Stomach (tissue), 9 donors: ENCODE measurements around the gene TECPR2. TPM values are rescaled to one million over a fixed set of nuclear protein-coding genes. Genes with fewer than 3 reads are reported as not detected.

Source experiments
- DNase-seq, 2 donors: peaks; one replicate each; pipeline versions ENCODE4 v3.0.0 to v3.0.0-alpha.2; 2013 to 2019
- H3K27ac ChIP-seq, 5 donors: fragments of 200-600 bp in 4 of 5; sonication (generic) in 4 of 5; one replicate each; pipeline ENCODE4 v1.5.1; 2013 to 2019; ENCODE audit warnings: mild to moderate bottlenecking in 1 of 5, moderate library complexity in 1 of 5
- H3K27me3 ChIP-seq, 3 donors: fragments of 200-600 bp; sonication (generic); one replicate each; pipeline ENCODE4 v1.5.1; 2017 to 2019; ENCODE audit warnings: mixed run types in 1 of 3
- H3K36me3 ChIP-seq, 4 donors: fragments of 200-600 bp; sonication (generic); 1 replicate in 3 of 4; 2 replicates in 1 of 4; pipeline ENCODE4 v1.5.1; 2016 to 2019
- H3K4me1 ChIP-seq, 4 donors: fragments of 200-600 bp; sonication (generic); one replicate each; pipeline ENCODE4 v1.5.1; 2016 to 2019
- H3K4me3 ChIP-seq, 4 donors: fragments of 200-600 bp; sonication (generic) in 3 of 4; one replicate each; pipeline ENCODE4 v1.5.1; 2016 to 2019; ENCODE audit warnings: mild to moderate bottlenecking in 1 of 4
- H3K9me3 ChIP-seq, 4 donors: fragments of 200-600 bp; sonication (generic); one replicate each; pipeline ENCODE4 v1.5.1; 2016 to 2019
- CTCF ChIP-seq, 7 experiments: fragments of 450-650 bp in 4 of 7; fragments of 200-600 bp in 3 of 7; sonication (generic) in 3 of 7; IDR thresholded peaks; one replicate each; pipeline ENCODE4 v1.5.1; 2016 to 2019; ENCODE audit warnings: antibody characterized with exemption in 7 of 7, control low read depth in 2 of 7, mild to moderate bottlenecking in 1 of 7
- EP300 ChIP-seq: sonication (generic); formaldehyde crosslinking; IDR thresholded peaks from one replicate; pipeline ENCODE4 v1.6.1; 2017; ENCODE audit warnings: antibody characterized with exemption
- POLR2A ChIP-seq, 4 donors: fragments of 450-650 bp; IDR thresholded peaks; one replicate each; pipeline ENCODE4 v1.6.1; 2016; ENCODE audit warnings: antibody characterized with exemption in 4 of 4, control low read depth in 2 of 4, mild to moderate bottlenecking in 1 of 4, moderate library complexity in 1 of 4
- POLR2AphosphoS5 ChIP-seq, 3 donors: sonication (generic); formaldehyde crosslinking; IDR thresholded peaks; one replicate each; pipeline ENCODE4 v1.6.1; 2016; ENCODE audit warnings: antibody characterized with exemption in 3 of 3
- WGBS, 5 donors: extraction: QIAGEN DNeasy Blood & Tissue Kit in 3 of 5; methylation state at CpG; one replicate each; pipeline versions ENCODE4 v1.1.5 to v1.1.7; 2013 to 2018; 5-methylcytosine and 5-hydroxymethylcytosine counted together
- intact Hi-C: fragments of 100-400 bp; cut with DNase I; formaldehyde crosslinking; loops from one replicate; pipeline ENCODE4 v1.15.1; 2023; ENCODE audit warnings: low total_unique reads
- polyA plus RNA-seq, 3 donors: library from polyadenylated mRNA; stranded (reverse); fragments of 200-250 nt; gene quantifications; one replicate each; pipeline ENCODE4 v1.2.3, GENCODE V29; 2013
- total RNA-seq, 5 donors: library from RNA; depleted of rRNA; stranded (reverse); fragments of >200 nt; gene quantifications; one replicate each; pipeline versions ENCODE4 v1.1.0 to v1.2.3, GENCODE V29; 2014 to 2016
- donor health status: healthy with polysubstance abuse.
- donor health status: Bipolar disorder and iron deficiency.
- donor health status: healthy.

Gene TECPR2
- total and polyA plus RNA-seq, 8 donors = 2.6 to 110 (median 11.1) TPM

GRCh38 chr14:102378830-102379229 lies 16.1 kb downstream of the TECPR2 start:
- no peak for DNase-seq
- Histone ChIP-seq H3K27ac (no peak overlapping the region), H3K4me1 (peaks cover 0 to 4% (median 0%) of the 10 kb centered on the region in 4 donors), H3K36me3 (peaks cover 14 to 62% (median 52%) of the 10 kb centered on the region in 4 donors), H3K27me3 (no peaks in the 10 kb centered on the region), H3K4me3 (no peak overlapping the region), H3K9me3 (no peaks in the 10 kb centered on the region)
- WGBS, 5 donors = 95 to 98% (median 97%) methylated on average over 9 of the region's 9 CpGs
- intact Hi-C loops = no loop called here
- TF ChIP-seq EP300 = no peak
- no peak for TF ChIP-seq CTCF (IDR thresholded peaks at IDR 0.05)

DNA sequence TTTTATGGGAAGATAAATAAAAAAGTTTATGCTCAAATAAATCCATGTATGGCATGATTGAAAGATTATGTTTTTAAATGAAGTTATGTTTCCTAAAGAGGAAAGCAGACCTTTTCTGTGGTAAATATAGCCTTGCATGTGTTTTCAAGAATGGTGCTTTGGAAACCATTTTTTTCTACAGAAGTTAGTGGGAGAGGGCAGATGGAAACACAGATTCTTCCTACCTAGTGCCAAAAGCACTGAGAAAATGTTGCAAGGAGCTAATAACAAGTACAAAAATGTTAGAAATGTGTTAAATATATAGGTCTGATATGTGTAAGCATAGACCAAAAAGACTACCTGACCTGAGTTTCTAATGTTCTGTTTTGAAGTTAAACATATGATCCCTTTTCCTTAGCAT lies 24.3 kb downstream of the TECPR2 start:
- Histone ChIP-seq H3K4me1 (peaks cover 0 to 17% (median 7%) of the 10 kb centered on the region in 4 donors), H3K4me3 (no peak overlapping the region), H3K9me3 (no peaks in the 10 kb centered on the region), H3K27me3 (no peaks in the 10 kb centered on the region), H3K36me3 (peaks cover 0 to 42% (median 26%) of the 10 kb centered on the region in 4 donors), H3K27ac (no peak overlapping the region)
- intact Hi-C loops = no loop called here
- no peak for DNase-seq
- TF ChIP-seq POLR2AphosphoS5 (IDR thresholded peaks at IDR 0.05) (no peak), EP300 (no peak), POLR2A (IDR thresholded peaks at IDR 0.05) (no peak), CTCF (IDR thresholded peaks at IDR 0.05) (no peak)

DNA sequence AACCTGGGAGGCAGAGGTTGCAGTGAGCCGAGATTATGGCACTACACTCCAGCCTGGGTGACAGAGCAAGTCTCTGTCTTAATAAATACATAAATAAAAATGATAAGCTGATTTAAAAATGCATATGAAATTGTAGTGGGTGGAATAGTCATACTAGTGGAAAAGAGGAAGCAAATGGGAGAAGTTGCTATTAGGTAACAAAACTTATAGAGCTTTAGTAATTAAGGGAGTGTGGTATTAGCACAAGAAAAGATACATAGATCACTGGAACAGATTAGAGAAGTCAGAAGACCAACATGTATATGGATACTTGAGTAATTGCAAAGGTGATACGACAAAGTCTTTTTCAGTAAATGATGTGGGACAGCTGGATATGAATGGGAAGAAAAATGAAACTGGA lies 26.5 kb downstream of the TECPR2 start:
- Histone ChIP-seq H3K4me1 (peaks cover 0 to 17% (median 7%) of the 10 kb centered on the region in 4 donors), H3K27ac (peak overlapping the region in 1 of 5 donors; percentile 6), H3K27me3 (no peaks in the 10 kb centered on the region), H3K4me3 (no peak overlapping the region), H3K9me3 (no peaks in the 10 kb centered on the region), H3K36me3 (peaks cover 0 to 26% (median 13%) of the 10 kb centered on the region in 4 donors)
- WGBS, 5 donors = 84 to 93% (median 89%) methylated on average over 2 of the region's 2 CpGs
- TF ChIP-seq CTCF (IDR thresholded peaks at IDR 0.05) = no peak
- no peak for TF ChIP-seq EP300
- TF ChIP-seq POLR2AphosphoS5 (IDR thresholded peaks at IDR 0.05) = no peak
- TF ChIP-seq POLR2A (IDR thresholded peaks at IDR 0.05) = no peak
- intact Hi-C loops = no loop called here
- no peak for DNase-seq

DNA sequence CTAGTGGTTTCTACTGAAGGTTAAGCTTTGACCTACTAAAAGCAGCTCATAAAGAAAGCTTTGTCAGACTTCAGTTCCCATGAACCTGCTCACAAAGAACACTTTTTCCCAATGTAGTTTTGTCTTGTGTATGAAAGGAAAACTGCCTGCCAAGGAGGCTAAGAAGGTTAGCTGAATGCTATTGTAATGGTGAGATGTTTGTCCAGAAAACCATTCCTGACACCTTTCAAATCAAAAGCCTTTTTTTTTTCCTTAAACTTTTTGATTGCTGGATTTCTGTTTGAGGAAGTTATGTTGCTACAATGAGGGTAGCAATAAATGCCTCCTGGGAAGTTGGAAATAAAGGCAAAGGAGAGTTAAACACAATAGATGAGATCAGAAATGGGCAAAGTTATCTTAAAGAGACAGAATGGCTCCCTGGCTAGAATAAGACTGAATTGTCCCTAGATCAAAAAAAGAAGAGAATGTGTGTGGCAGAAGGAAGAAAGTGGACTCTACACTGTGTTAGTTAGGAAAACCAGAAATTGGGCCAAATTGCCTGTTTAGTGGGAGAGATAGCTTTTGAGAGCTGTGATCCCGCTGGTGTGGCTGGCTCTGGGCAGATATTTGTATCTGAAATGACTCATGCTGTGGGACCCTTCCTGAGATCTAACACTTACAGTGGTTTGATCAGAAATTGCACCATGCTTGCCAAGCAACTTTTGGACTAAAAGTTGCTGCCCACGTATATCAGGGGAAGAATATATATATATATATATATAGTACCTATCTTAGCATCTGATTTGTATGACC lies 27.5 kb downstream of the TECPR2 start:
- H3K4me3 ChIP-seq = no peak overlapping the region
- peak overlapping the region in 2 of 5 donors; percentile 6 to 15 for H3K27ac ChIP-seq
- H3K27me3 ChIP-seq = no peaks in the 10 kb centered on the region
- no peak for TF ChIP-seq EP300
- no peak for TF ChIP-seq POLR2AphosphoS5 (IDR thresholded peaks at IDR 0.05)
- TF ChIP-seq CTCF (IDR thresholded peaks at IDR 0.05) = no peak
- no peak for TF ChIP-seq POLR2A (IDR thresholded peaks at IDR 0.05)
- H3K9me3 ChIP-seq = no peaks in the 10 kb centered on the region
- 34 to 47% (median 42%) methylated on average over 2 of the region's 2 CpGs for WGBS, 5 donors
- intact Hi-C loops = no loop called here
- DNase-seq = peak in 1 of 2 donors; percentile 30
- peaks cover 0 to 17% (median 7%) of the 10 kb centered on the region in 4 donors for H3K4me1 ChIP-seq
- peaks cover 0 to 19% (median 11%) of the 10 kb centered on the region in 4 donors for H3K36me3 ChIP-seq
